NOMO-1 treated with dmso at 0.1 percent for 144 hours (cell line): ENCODE results near the gene MORN2.

ENCODE experiments used
- DNase-seq: peaks from one replicate; lab custom pipeline; 2025; ENCODE audit not compliant: unreplicated experiment; lab: John Stamatoyannopoulos, UW

Gene MORN2

DNA sequence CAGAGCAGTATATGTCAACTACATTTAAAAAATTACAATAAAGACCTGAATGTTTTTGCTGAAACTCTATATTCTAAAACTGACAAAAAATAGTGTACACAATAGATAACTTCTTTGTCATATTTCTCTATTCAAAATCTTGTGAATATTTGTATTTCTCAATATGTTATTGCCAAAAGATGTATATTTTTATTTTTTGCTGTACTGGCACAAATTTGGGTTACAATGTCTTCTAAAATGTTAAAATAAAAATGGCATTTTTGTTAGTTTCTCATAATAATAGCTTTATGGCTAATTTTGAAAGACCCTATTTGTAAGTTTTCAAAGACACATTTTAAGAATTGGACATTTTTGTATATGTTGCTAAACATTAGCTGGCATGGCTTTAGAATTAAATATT lies 13.3 kb downstream of the MORN2 start:
- no peak for DNase-seq

DNA sequence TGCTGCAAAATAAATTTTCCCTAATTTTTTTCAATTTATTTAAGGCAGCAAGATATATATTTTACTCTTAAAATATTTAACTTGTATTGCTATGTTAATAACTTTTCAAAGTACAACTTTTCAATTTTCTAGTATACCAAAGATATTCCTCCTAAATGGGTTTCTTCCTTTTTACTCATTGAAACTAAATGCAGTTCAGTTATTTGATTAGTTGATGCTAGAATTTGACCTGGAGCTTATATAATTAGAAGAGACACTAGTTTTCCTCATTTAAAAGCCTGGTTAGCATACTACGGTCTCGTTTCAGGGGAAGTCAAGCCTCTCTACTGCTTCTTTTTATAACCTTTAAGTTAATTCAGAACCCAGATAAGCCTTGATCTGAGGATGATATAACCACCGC lies 13.8 kb downstream of the MORN2 start, which contains the start of gene ARHGEF33:
TSS of gene ARHGEF33 (plus strand) at position 301 of the 400 bp plus-strand sequence. CDS start 29,573 bp downstream, outside the sequence.
- no peak for DNase-seq

DNA sequence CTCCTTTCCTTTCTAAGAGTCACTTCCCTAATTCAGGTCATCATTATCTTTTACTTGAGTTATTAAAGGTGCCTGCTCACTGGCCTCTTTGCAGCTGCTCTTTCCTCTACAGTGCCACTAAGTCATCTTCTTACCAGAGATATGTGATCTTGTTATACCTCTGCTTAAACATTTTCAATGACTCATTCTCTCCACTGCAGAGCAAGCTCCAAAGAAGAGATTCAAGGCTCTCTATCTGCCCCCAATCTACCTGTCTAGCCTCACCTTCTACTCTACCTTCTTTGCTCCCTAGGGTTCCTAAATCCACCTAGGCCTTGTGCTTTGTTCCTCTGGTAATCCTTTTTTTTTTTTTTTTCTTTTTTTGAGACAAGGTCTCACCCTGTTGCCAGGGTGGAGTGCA lies 17.0 kb downstream of the MORN2 start:
- no peak for DNase-seq

DNA sequence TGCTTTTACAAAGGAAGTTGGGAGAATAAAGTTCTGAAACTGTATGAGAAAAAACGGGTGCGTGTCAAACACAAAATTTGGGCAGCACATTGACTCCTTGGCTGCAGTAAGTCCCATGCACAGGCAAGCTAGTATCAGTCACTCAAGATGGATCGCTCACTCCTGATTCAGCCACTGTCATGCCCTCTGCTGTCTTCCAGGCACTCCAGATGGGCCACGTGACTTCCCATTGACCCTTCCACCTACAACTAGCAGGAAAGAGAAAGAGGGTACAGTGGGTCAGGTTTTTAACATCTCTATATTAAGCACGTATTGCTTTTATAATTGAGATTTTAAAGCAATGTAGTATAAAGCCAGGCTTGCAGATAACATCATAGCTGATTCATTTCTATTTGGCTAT lies 22.5 kb downstream of the MORN2 start:
- DNase-seq, result no peak

DNA sequence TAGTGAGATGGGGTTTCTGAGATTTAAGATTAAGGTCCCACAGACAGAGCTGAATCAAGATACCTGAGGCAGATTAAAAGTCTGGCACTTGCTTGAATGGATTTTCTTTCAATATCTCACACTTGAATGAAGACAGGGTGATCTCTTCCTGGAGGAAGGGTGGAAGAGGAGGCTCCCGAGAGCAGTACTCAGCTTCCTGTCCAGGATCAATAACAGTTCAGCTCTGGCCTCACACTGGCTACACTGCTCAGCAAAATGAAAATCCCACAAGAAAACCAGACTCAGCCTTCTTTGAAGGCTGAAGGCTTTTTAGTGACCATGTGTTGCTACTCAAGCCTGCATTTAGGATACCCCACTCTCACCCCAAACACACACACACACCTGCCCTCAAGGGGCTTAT lies 24.9 kb downstream of the MORN2 start:
- no peak for DNase-seq

DNA sequence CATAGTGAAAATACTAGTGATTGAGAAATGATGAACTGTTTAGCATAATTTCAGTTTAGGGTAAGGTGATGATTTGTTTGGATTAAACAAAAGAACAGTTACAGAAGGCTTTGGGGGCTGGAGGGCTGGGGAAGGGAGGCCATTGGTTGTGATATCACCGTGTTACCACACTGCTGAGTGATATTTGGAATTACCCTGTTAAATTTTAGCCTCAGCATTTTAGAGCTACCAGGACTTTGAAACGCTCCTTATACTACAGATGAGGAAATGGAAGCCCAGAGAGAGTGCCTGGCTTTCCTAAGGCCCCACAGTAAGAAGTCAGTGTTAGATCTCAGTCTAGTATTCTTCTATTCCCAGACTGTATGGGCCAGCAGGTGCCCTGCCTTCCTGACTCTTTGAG lies 29.5 kb downstream of the MORN2 start:
- no peak for DNase-seq

DNA sequence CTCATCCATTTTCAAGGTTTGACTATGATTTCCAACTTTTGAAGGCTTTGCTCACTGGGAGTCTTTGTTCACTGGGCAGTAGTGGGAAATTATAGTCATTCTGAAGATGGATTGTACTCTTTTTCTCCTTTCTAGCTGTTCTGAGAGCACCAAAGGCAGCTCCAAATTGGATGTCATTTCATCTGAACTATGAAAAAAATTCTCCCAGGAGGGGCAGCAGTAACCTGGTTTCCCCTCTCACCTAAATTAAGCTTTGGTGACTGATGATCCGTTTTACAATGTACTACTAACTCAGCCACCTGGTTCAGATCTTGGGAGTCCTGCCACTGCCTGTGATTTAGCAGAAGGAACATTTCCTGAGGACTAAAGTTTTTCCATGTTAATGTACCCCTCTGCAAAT lies 31.5 kb downstream of the MORN2 start:
- no peak for DNase-seq

DNA sequence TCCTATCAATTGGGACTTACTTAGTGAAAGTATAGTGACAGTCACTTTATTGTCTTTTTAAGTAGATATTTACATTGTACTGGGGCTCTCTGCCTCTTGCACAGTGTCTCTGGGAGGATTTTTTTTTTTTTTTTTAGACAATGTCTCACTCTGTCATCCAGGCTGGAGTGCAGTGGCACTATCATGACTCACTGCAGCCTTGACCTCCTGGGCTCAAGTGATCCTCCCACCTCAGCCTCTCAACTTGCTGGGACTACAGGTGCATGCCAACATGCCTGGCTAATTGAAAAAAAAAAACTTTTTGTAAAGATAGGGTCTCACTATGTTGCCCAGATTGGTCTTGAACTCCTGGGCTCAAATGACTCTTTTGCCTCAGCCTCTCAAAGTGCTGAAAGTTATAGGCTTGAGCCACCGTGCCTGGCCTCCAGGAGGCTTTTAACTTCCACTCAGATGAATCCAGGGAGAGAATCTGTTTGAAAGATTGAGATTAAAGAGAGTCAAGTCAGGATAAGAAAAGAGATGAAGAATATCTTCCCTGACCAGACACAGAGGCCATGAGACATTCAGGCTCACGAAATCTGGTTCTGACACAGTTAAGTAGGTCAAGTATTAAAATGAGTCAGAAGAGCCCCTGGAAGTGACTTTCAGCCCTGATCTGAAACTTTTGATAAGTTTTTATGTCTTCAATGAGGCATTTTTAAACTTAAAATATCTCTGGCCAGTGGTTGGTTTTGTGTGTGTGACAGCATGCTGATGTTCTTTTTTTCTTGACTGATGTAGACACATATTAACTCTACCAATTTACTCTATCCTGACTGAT lies 32.2 kb downstream of the MORN2 start:
- DNase-seq, result no peak

DNA sequence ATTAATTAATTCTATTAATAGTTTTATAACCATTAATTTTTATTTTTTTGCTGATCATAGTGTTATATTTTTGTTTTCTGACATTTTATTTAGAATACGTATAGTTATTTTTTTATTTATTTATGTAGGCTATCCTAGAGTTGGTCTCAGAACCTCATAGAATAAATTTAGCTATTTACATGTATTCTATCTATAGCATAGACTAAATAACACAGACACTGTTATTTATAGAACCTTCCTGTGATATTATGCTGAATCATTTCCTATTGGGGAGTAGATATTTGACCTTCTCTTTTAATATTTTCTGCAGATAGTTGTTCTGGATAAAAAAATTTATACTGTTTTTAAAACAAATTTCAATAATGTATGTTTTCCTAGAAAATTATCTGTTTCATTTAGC lies 34.1 kb downstream of the MORN2 start:
- no peak for DNase-seq

DNA sequence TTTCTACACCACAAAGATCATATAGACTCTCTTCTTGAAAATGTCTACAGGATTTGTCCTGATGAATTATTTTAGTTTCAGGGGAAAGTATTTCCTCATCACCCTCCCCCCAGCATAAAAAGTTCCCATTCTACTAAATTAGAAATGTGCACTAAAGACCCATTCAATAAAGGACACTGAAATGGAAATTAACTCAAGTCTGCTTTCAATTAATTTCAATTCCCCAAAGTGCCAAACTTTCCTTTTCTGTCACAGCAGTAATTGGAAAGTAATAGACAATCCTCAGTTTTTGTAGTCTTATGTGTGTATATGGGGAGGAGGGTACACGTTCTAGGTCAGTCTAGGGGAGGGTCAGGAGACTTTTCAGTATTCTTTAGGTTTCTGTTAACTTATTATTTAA lies 35.4 kb downstream of the MORN2 start:
- DNase-seq, result no peak

DNA sequence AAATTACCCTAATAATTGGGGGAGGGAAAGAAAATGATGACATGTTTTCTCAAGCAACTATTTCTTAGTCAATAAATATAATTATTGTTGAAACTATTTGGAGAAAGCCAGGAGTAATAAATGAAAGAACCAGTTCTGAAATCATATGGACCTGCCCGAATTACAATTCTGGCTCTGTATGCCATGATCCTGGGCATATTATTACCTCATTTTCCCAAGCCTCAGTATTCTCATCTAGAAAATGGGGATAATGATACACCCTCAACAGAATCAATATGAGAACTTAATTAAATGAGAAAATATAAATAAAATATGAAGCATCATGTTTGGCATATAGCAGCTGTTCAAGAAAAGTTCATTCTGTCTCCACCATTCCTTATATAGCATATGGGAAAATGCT lies 36.8 kb downstream of the MORN2 start:
- no peak for DNase-seq

DNA sequence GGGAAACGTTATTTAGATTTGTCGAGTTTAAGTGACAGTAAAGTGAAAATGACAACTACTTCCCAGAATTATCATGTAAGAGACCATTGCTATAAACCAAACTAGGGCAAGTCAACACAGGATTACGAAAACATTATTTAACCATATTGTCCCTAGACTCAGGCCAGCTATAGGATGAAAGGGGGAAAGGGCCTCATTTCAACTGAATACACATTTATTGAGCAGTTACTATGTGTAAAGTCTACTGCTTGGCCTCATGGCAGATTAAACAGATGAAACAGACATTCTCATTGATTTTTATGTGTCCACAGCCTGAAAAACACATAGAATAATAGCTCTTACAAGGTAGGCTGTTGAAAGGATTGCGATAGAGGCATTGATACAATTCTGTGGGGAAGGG lies 46.6 kb downstream of the MORN2 start:
- no peak for DNase-seq

DNA sequence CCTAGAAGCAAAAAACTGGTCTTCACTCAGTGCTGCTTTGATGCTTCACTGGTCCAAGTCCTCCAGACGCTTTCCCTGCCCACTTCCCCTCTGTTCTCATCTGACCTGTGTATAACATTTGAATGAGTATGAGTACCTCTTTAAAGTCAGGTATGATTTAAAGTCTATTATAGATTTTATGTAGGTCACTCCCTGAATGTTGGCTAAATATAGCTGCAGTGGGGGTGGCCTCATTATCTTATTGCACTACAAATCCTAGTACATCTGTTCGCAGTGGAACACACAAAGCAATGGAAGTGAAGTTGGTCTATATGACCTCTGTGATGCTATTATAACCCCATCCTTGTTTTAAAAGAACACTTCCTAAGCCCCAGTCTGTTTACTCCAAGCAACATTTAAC lies 47.1 kb downstream of the MORN2 start:
- no peak for DNase-seq

DNA sequence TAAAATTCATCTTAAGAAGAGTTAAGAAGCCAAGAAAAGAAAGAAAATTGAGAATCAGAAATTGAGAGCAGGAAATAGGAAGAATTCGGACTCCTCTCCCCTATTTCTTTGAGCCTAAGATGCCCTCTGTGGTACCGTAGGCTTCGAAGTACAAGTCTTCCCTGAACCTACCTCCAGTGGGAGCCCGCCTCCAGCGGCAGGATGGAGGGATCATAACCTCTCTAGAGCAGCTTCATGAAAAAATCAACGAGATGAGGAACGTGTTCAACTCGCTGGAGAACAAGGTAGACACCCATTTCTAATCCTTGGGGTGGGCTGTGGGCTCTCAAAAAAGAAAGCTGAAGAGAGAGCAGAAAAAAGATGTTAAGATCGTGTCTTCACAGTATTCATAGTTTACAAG lies 50.2 kb downstream of the MORN2 start:
- no peak for DNase-seq

DNA sequence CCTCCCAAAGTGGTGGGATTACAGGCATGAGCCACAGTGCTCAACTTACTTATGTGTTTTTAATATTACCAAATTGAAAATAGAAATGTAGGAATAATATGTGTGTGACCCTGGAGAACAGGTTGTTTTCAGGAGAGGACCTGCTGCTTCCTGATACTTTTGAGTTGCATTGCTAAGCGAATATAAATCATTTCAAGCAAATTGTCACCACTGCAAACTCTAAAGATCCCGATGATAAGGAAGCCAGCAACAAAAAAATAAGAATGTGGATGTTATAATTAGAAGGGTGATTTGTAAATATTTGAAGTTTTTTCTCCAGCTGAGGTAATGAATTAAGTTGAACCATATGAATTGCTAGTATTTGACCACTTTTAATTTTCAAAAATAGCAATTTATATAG lies 54.8 kb downstream of the MORN2 start:
- DNase-seq, result no peak
